T47D (cell line): ENCODE data around the gene MAPK11.

Source experiments
- DNase-seq, 2 experiments: peaks; one replicate each; pipeline versions ENCODE4 v3.0.0 to v3.0.0-alpha.2; 2011 to 2012; ENCODE audit warnings: low read depth in 1 of 2, low spot score in 1 of 2
- JUND ChIP-seq: IDR thresholded peaks from 2 replicates; pipeline ENCODE4 v1.6.1; 2012; ENCODE audit warnings: low read depth
- in situ Hi-C: cut with HindIII; loops from 2 replicates; pipeline ENCODE4 v1.10.0; 2016; ENCODE audit warnings: low sequenced_read_pairs, low pct_unique_long_range_greater_than_20kb

MAPK11 gene

GRCh38 chr22:50264946-50265669, 5.1 kb downstream of the MAPK11 start:
- DNase-seq: no peak
- TF ChIP-seq JUND: no peak
- in situ Hi-C loops: no loop called here

- TF ChIP-seq JUND: no peak
- in situ Hi-C loops: no loop called here
- DNase-seq: no peak
Measured at GRCh38 chr22:50264104-50264745, 6.0 kb downstream of the MAPK11 start.

GRCh38 chr22:50262973-50263617, 7.1 kb downstream of the MAPK11 start:
- no peak for DNase-seq
- no peak for TF ChIP-seq JUND
- in situ Hi-C loops: no loop called here

GRCh38 chr22:50262460-50262911, 7.7 kb downstream of the MAPK11 start:
- in situ Hi-C loops: no loop called here
- TF ChIP-seq JUND: no peak
- DNase-seq: no peak

GRCh38 chr22:50261615-50262459, 8.3 kb downstream of the MAPK11 start, which contains the start of gene MAPK12:
TSS of gene MAPK12 (minus strand) at chr22:50261683. CDS start at chr22:50261509, 174 bp downstream.
- no peak for DNase-seq
- no peak for TF ChIP-seq JUND

GRCh38 chr22:50260801-50261614, 9.2 kb downstream of the MAPK11 start:
- in situ Hi-C loops: no loop called here
- no peak for TF ChIP-seq JUND
- DNase-seq: peak; percentile 41 to 62

More at GRCh38 chr22:50261615-50262459, 8.3 kb downstream of the MAPK11 start, which contains the start of gene MAPK12:
- in situ Hi-C loops: no loop called here

- in situ Hi-C loops: no loop called here
- DNase-seq: no peak
- TF ChIP-seq JUND: no peak
Measured at GRCh38 chr22:50260434-50260800, 9.8 kb downstream of the MAPK11 start.

- DNase-seq: no peak
- no peak for TF ChIP-seq JUND
- in situ Hi-C loops: no loop called here
Measured at GRCh38 chr22:50259302-50259701, 10.9 kb downstream of the MAPK11 start.

- no peak for TF ChIP-seq JUND
- DNase-seq: no peak
- in situ Hi-C loops: no loop called here
Measured at GRCh38 chr22:50258361-50259292, 11.6 kb downstream of the MAPK11 start.

GRCh38 chr22:50257451-50258360, 12.5 kb downstream of the MAPK11 start:
- in situ Hi-C loops: no loop called here
- TF ChIP-seq JUND: no peak
- DNase-seq: no peak
